GM10847 (cell line): Measurements from ENCODE around the gene HSD11B1L.

Experiments used
- POLR2A ChIP-seq: IDR thresholded peaks from 2 replicates; pipeline ENCODE4 v1.6.1; 2011; ENCODE audit not compliant: insufficient read length; ENCODE audit errors: extremely low read depth

Gene HSD11B1L

DNA sequence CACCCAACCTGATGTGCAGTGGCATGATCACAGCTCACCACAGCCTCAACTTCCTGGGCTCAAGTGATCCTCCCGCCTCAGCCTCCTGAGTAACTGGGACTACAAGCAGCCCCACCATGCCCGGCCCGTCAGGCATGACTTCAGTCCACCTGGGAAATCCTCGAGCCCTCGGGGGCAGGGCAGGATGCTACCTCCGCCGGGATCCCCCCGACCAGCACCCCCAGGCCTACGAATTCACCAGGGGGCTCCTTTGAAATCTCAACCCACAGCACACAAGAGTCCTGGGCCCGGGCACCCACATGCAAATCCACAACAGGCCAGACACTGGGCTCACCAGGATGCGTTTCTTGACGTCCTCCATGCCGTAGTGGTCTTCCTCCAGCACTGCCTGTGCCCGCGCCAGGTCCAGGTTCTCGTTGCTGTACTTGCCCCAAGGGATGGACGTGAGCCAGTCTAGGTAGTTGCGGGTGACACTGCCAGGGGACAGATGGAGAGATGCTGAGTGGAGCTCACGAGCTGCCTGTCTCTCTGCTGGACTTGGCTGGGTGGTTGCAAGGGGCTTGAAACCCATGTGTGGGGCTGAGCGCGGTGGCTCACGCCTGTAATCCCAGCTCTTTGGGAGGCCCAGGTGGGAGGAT lies 19.7 kb downstream of the HSD11B1L start:
- TF ChIP-seq POLR2A = no peak

DNA sequence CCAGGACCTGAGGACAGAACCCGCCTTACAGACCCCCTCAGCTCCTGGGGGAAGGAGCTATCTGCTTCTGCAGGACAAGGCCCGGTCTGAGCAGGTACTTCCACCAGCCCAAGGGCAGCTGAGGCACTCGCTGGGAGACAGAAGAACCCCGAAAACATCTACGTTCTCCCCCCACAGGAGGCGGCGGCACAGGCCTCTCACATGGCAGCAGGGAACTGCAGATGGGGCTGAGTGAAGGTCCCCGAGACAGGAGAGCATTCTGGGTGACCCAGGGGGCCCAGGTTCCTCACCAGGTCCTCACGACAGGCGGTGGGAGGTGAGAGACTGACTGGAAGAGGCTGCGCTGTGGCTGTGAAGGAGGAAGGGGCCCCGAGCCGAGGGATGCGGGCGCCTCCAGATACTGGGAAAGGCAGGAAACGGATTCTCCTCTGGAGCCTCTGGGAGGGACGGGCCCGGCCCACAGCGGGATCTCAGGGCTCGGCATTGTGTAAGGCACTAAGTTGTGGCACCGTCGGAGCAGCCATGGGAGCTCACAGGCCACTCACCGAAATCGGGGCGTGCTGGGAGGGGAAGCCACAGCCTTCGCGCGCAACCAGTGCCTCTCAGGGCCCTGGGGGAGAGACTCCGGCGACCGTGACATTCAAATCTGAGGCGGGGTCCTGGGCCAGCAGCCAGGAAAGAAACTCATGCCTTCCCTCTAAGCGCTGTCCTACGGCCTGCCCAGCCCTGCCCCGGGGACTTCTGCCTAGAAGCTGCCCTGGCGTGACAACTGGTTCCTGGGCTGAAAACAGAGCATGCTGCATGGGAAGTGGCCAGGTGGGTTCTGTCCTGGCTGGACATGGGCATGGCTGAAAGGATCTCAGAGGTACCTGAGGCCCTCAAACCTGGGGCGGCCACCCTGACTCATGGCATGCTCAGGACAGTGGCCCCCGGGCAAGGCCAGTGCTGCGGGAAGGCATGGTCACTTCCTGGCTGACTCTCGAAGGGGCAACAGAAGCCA lies 23.3 kb downstream of the HSD11B1L start:
- TF ChIP-seq POLR2A = no peak

DNA sequence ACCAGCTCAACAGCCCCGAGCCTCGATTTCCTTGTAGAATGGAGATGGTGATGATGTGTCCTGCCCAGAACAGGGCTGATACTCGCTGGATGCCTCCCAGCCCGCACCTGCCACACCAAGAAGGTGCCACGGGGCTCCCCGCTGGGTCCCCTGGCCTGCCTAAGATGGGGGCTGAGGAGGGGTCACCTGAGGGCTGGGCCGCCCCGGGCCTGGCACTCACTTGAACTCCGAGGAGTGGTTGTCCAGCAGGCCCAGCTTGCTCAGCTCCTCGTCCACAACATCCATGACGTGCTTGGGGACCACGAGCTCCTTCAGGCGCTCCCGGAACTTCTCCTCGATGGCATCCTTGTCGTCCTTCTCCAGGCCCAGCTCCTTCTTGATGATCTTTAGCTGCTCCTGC lies 24.7 kb downstream of the HSD11B1L start:
- no peak for TF ChIP-seq POLR2A

DNA sequence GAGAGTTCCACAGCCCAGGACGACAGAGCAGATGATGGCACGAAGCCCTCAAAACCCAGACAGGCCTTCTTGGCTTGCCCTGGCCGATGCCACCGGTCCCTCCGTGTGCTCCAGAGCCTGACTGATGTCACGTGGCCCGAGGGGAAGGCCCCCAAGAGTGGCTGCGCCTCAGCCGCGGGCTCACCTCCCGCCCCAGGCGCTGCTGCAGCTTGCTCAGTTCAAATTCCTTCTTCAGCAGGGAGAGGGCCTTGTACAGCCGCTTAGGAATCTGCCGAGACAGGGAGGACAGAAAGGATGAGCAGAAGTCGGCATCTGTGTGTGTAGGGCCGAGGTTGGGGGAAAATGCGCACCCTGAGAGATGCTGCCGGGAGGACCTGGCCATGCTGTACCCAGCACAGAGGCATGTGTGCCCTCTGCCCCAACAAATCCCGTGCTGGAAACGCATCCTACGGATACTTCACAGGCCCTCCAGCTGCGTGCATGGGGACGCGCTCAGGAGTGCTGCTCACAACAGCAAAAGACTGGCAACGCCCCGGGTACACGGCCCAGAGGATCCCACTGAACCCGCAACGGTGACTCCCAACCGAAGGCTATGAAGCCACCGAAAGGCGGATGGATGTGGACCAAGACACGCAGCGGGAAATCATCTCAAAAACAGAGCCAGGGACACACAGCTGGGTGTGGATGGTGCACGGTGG lies 26.2 kb downstream of the HSD11B1L start:
- no peak for TF ChIP-seq POLR2A

DNA sequence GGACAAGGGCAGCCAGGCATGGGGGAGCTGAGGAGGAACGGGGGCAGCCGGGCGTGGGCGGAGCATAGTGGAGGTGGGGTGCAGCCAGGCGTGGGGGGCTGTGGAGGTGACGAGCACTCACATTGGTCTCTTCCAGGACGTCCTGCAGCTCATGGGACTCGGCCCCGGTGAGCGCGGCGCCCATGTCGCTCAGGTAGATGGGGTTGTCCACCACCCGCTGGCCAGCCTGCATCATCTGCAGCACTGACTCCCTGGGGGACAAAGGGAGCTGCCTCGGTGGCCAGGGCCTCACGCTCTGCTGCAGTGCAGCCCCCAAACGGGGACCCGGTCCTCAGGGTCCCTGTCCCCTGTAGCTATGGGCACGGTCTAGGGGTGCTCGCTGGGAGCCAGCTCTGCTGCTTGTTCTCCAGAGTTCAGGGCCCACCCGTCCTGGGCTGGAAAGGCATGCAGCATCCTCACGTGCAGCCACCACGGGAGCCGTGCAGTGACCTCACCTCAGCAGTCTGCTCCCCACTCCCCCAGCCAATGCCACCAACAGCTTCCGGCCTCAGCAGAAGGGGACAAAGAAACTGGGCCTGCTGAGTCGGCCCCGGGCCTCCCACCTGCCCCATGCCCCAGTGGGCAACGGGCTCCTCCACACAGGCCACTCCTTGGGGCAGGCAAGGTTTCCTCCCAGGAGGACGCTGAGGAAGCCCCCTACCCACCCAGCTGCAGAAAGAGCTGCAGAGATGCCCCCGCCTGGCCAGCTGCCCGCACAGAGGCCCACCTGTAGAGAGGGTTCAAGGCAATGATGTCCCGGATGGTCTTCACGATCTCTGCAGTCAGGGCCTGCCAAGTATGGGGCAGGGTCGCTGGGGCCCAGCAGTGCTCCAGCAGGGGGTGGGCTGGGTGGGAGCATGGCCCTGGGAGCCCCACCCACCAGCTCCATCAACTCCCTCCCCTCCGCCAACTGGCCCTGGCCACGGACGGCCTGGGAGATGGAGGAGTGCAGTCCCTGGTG lies 27.0 kb downstream of the HSD11B1L start:
- TF ChIP-seq POLR2A = no peak

DNA sequence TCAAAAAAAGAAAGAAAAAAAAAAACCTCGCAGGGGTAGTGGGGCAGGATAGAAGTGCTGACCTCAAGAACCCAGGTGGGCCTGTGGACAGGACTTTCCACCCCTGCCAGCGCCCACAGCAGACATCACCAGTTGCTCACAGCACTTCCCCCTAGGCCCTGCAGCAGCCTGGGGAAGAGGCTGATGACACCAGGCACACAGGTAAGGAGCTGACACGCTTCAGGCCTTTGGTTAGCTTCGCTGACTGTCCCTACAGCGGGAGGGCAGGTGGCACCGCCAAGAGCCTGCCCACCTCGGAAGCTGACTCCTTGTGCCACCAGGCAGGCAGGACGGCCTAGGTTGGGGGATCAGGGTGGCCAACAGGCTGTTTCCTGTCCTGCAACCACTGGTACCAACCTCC lies 30.2 kb downstream of the HSD11B1L start:
- no peak for TF ChIP-seq POLR2A

DNA sequence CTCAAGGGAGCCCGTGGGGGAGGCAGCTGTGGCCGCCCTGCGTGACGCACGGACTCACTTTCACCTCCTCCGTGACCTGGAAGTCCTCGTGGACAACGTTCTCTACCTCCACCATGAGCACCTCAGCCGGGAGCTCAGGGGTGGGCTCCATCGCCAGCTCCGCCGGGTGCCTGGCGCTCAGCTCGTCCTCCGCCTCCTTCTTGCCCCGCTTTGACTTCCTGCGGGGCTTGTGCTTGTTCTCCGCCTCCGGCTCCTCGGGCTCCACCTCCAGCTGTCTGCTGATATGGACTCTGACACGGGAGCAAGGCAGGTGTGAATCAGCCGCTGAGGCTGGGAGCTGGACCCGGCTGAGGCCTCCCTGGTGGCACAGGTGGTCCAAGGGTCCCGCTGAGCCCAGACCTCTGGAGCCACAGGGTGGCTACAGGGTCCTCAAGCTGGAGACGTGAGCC lies 30.9 kb downstream of the HSD11B1L start:
- no peak for TF ChIP-seq POLR2A

DNA sequence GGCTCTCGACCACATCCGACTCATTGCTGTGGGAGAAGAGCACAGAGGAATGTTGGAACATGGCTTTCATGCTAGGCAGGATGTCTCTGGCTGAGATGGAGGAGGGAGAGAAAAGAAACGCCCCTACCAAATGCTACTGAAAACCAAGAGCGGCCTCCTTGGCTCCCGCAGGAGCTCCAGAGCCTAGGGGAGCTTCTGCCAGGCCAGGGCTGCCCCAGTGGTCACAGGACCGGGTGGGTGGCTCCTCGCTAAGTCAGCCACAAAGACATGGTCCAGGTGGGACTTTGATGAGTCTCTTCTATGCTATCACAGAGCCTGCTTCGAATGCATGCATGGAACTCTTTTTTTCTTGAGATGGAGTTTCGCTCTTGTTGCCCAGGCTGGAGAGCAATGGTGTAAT lies 32.4 kb downstream of the HSD11B1L start:
- TF ChIP-seq POLR2A = no peak

DNA sequence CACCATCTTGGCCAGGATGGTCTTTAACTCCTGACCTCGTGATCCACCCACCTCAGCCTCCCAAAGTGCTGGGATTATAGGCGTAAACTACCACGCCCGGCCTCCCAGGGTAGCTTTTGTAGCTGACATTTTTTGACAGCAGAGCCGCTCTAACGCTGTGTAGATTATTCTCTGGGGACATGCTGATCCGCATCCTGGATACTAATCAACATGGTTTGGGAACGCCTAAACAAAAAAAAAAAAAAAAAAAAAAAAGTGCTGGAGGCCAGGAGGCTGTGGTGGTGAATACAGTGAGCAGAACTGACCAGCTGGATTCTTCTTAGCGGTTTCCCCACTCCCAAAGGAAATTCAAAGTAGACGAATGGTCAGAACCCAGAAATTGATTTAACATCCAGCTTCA lies 34.0 kb downstream of the HSD11B1L start:
- no peak for TF ChIP-seq POLR2A

DNA sequence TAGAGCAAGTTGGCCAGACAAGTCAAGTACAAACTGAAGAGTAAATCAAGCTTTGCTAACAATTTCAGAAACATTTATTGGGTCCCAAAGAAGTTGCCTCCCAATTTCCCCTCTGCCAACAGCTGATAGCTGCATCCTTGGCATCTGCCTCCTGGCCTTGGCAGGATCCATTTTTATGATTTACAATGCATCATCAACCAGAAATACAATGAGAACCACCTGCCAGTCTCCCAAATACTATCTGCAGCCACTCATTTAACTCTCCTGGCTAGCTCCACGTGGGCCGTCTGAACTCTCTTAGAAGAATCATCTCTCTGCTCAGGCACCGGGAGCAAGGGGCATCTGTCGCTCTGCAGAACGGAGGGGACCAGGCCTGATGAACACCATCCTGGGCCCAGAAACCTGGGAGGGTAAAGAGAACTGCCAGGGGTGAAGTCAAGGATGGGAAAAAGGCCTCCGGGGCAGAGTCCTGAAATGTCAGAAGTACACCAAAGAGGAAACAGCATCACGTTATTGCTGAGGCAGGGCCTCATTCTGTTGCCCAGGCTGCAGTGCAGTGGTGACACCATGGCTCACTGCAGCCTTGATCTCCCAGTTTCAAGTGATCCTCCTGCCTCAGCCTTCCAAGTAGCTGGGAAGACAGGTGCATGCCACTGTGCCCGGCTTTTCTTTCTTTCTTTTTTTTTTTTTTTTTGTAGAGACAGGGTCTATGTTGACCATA lies 36.5 kb downstream of the HSD11B1L start:
- no peak for TF ChIP-seq POLR2A

DNA sequence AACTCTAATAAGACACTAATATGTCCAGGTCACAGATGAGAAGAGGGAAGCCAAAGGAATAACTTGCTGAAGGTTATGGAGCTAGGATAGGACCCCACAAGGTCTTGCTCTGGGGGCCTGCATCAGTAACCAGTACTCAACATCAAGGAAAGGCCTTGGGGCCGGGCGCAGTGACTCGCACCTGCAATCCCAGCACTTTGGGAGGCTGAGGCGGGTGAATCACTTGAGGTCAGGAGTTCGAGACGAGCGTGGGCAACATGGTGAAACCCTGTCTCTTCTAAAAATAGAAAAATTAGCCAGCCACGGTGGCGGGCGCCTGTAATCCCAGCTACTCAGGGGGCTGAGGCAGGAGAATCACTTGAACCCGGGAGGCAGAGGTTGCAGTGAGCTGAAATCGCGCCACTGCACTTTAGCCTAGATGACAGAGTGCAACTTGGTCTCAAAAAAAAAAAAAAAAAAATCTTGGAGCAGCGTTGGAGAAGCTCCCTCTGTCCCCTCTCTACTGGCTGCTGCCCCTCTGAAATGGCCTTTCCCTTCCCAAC lies 37.3 kb downstream of the HSD11B1L start:
- TF ChIP-seq POLR2A = no peak

DNA sequence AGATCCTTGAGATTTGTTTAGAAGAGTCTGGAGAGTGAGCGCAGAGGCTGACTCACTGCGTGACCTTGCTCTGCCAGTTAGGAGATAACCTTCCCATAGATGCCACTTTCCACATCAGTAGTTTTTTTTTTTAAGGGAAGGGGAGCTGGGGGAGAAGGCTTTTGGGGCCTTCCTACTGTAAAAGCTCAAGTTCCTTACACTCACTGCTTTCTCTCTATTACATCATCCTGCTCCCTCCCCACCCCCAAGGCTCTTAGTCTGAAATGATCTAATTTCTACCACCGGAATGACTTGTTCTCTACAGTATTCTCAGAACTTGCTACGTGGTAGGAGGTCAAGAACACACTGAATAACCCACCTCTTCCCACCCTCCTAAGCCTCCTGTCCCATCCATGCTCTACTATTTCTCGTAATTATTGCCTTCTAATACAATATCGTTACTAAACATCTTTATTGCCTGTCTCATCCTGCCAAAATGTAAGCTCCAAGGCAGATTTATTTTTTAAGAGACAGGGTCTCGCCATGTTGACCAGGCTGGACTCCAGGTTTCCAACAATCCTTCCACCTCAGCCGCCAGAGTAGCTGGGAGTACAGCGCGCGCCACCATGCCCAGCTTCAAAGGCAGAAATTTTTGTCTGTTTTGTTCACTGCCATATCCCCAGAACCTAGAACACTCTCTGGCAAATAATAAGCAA lies 37.9 kb downstream of the HSD11B1L start:
- no peak for TF ChIP-seq POLR2A
